Thymus (tissue), 11 donors: ENCODE results near the gene ZNF335. TPM values are rescaled to one million over a fixed set of nuclear protein-coding genes. Genes with fewer than 3 reads are reported as not detected.
"Not testable (repeated sequence)": the region's sequence is repeated elsewhere in the genome, so short reads cannot be mapped to it uniquely, and the experiment has no call there.

Source experiments
- DNase-seq, 9 donors: peaks; one replicate each; pipeline ENCODE4 v3.0.0-alpha.2; 2013; ENCODE audit warnings: low spot score in 9 of 9, low read depth in 6 of 9, missing footprints in 1 of 9
- H3K27ac ChIP-seq, 2 donors: one replicate each; pipeline ENCODE4 v1.5.1; 2013; ENCODE audit warnings: control low read depth in 1 of 2, low read depth in 1 of 2, low read length in 1 of 2, mild to moderate bottlenecking in 1 of 2, moderate library complexity in 1 of 2
- H3K27me3 ChIP-seq, 2 donors: one replicate each; pipeline ENCODE4 v1.5.1; 2013; ENCODE audit warnings: low read length in 1 of 2; ENCODE audit not compliant: control insufficient read depth in 2 of 2, insufficient read depth in 1 of 2
- H3K36me3 ChIP-seq, 2 donors: one replicate each; pipeline ENCODE4 v1.5.1; 2013; ENCODE audit warnings: low read length in 1 of 2, mild to moderate bottlenecking in 1 of 2, moderate library complexity in 1 of 2; ENCODE audit not compliant: control insufficient read depth in 2 of 2, insufficient read depth in 2 of 2
- H3K4me1 ChIP-seq, 2 donors: one replicate each; pipeline ENCODE4 v1.5.1; 2013; ENCODE audit warnings: low read length in 2 of 2; ENCODE audit not compliant: control insufficient read depth in 2 of 2, insufficient read depth in 2 of 2
- H3K4me3 ChIP-seq, 2 donors: one replicate each; pipeline ENCODE4 v1.5.1; 2013; ENCODE audit warnings: low read length in 2 of 2, control low read depth in 1 of 2, mild to moderate bottlenecking in 1 of 2
- H3K9me3 ChIP-seq, 2 donors: one replicate each; pipeline ENCODE4 v1.5.1; 2013; ENCODE audit warnings: low read length in 1 of 2, mild to moderate bottlenecking in 1 of 2; ENCODE audit not compliant: control insufficient read depth in 2 of 2, insufficient read depth in 1 of 2
- WGBS: extraction: QIAGEN DNeasy Blood & Tissue Kit; methylation state at CpG from one replicate; pipeline ENCODE4 v1.1.7; 2013; 5-methylcytosine and 5-hydroxymethylcytosine counted together
- polyA plus RNA-seq: library from polyadenylated mRNA; stranded (reverse); fragments of 200-250 nt; gene quantifications from one replicate; pipeline ENCODE4 v1.2.3, GENCODE V29; 2013
- total RNA-seq: library from RNA; stranded (reverse); fragments of 120-200 nt; gene quantifications from one replicate; pipeline ENCODE4 v1.2.4, GENCODE V29; 2013
- donor health status: healthy.

ZNF335 gene
- total and polyA plus RNA-seq, 2 donors: 8.3 to 16.5 TPM

- H3K9me3 ChIP-seq: no peaks in the 10 kb centered on the region
- H3K36me3 ChIP-seq: no peaks in the 10 kb centered on the region
- WGBS: 73% methylated on average over 9 of the region's 9 CpGs
- H3K27me3 ChIP-seq: peaks cover 2 to 28% of the 10 kb centered on the region in 2 donors
- DNase-seq: no peak
- peaks cover 2 to 24% of the 10 kb centered on the region in 2 donors for H3K4me1 ChIP-seq
- H3K27ac ChIP-seq: no peak overlapping the region
- H3K4me3 ChIP-seq: no peak overlapping the region
Observed at GRCh38 chr20:45994761-45995493, 22.9 kb upstream of the ZNF335 start.

GRCh38 chr20:45993197-45993951, 21.4 kb upstream of the ZNF335 start:
- no peak for DNase-seq
- Histone ChIP-seq H3K9me3 (no peaks in the 10 kb centered on the region), H3K36me3 (no peaks in the 10 kb centered on the region), H3K27ac (no peak overlapping the region), H3K4me3 (no peak overlapping the region), H3K27me3 (peaks cover 2 to 18% of the 10 kb centered on the region in 2 donors), H3K4me1 (peaks cover 0 to 9% of the 10 kb centered on the region in 2 donors)
- 81% methylated on average over 12 of the region's 12 CpGs for WGBS

GRCh38 chr20:45991616-45992015, 19.6 kb upstream of the ZNF335 start:
- 91% methylated on average over 3 of the region's 3 CpGs for WGBS
- Histone ChIP-seq H3K4me3 (no peak overlapping the region), H3K27me3 (peaks cover 2 to 10% of the 10 kb centered on the region in 2 donors), H3K36me3 (no peaks in the 10 kb centered on the region), H3K27ac (no peak overlapping the region), H3K9me3 (no peaks in the 10 kb centered on the region), H3K4me1 (no peaks in the 10 kb centered on the region)
- no peak for DNase-seq

GRCh38 chr20:45988830-45989229, 16.8 kb upstream of the ZNF335 start:
- H3K4me1 ChIP-seq, H3K9me3 ChIP-seq, DNase-seq, H3K36me3 ChIP-seq, H3K27ac ChIP-seq, H3K4me3 ChIP-seq: not testable (repeated sequence)
- 91% methylated on average over 6 of the region's 6 CpGs for WGBS
- H3K27me3 ChIP-seq: peaks cover 2 to 14% of the 10 kb centered on the region in 2 donors

GRCh38 chr20:45987108-45987780, 15.2 kb upstream of the ZNF335 start:
- Histone ChIP-seq H3K4me1 (no peaks in the 10 kb centered on the region), H3K9me3 (no peaks in the 10 kb centered on the region), H3K36me3 (no peaks in the 10 kb centered on the region), H3K27me3 (peaks cover 0 to 16% of the 10 kb centered on the region in 2 donors), H3K27ac (no peak overlapping the region), H3K4me3 (no peak overlapping the region)
- peak in 4 of 9 donors; percentile 61 to 71 (median 64) for DNase-seq
- WGBS: 8% methylated on average over 16 of the region's 16 CpGs

GRCh38 chr20:45985573-45985972, 13.6 kb upstream of the ZNF335 start:
- H3K4me3 ChIP-seq: no peak overlapping the region
- no peaks in the 10 kb centered on the region for H3K36me3 ChIP-seq
- H3K4me1 ChIP-seq: no peaks in the 10 kb centered on the region
- H3K27ac ChIP-seq: no peak overlapping the region
- no peak for DNase-seq
- 90% methylated on average over 7 of the region's 7 CpGs for WGBS
- H3K9me3 ChIP-seq: no peaks in the 10 kb centered on the region
- peaks cover 0 to 18% of the 10 kb centered on the region in 2 donors for H3K27me3 ChIP-seq

- H3K27me3 ChIP-seq: peaks cover 0 to 21% of the 10 kb centered on the region in 2 donors
- DNase-seq: no peak
- H3K4me1 ChIP-seq: no peaks in the 10 kb centered on the region
- H3K36me3 ChIP-seq: no peaks in the 10 kb centered on the region
- H3K4me3 ChIP-seq: no peak overlapping the region
- H3K9me3 ChIP-seq: no peaks in the 10 kb centered on the region
- H3K27ac ChIP-seq: no peak overlapping the region
- 87% methylated on average over 7 of the region's 7 CpGs for WGBS
Observed at GRCh38 chr20:45983279-45983743, 11.3 kb upstream of the ZNF335 start.

- WGBS: 97% methylated on average over 6 of the region's 6 CpGs
- H3K4me1 ChIP-seq: no peaks in the 10 kb centered on the region
- no peaks in the 10 kb centered on the region for H3K9me3 ChIP-seq
- H3K4me3 ChIP-seq: no peak overlapping the region
- no peaks in the 10 kb centered on the region for H3K36me3 ChIP-seq
- no peak for DNase-seq
- peaks cover 0 to 18% of the 10 kb centered on the region in 2 donors for H3K27me3 ChIP-seq
- no peak overlapping the region for H3K27ac ChIP-seq
Observed at GRCh38 chr20:45981261-45981660, 9.3 kb upstream of the ZNF335 start.

- no peak overlapping the region for H3K27ac ChIP-seq
- H3K27me3 ChIP-seq: peaks cover 0 to 13% of the 10 kb centered on the region in 2 donors
- H3K4me3 ChIP-seq: no peak overlapping the region
- DNase-seq: no peak
- 96% methylated on average over 6 of the region's 6 CpGs for WGBS
- H3K9me3 ChIP-seq: no peaks in the 10 kb centered on the region
- no peaks in the 10 kb centered on the region for H3K36me3 ChIP-seq
- peaks cover 3 to 9% of the 10 kb centered on the region in 2 donors for H3K4me1 ChIP-seq
Observed at GRCh38 chr20:45976086-45976485, 4.1 kb upstream of the ZNF335 start.
